ENCODE results near the gene FAM204A. TPM values are rescaled to one million over a fixed set of nuclear protein-coding genes. Genes with fewer than 3 reads are reported as not detected.

The FAM204A gene
- total RNA-seq, 1 donor from 2014 or later, result 12.5 TPM

- Histone ChIP-seq H3K4me1 (no peaks in the 10 kb centered on the region), H3K27ac (no peak overlapping the region), H3K36me3 (no peaks in the 10 kb centered on the region), H3K9me3 (no peaks in the 10 kb centered on the region), H3K4me3 (no peak overlapping the region), H3K27me3 (no peaks in the 10 kb centered on the region)
- intact Hi-C loops (cut with DNase I), result no loop called here
- TF ChIP-seq CTCF (IDR thresholded peaks at IDR 0.05), result no peak
- DNase-seq (ENCODE audit: low spot score in 2 of 2), result no peak
Measured at GRCh38 chr10:118264252-118264651, 77.9 kb downstream of the FAM204A start.

- Histone ChIP-seq H3K36me3 (no peaks in the 10 kb centered on the region), H3K27me3 (no peaks in the 10 kb centered on the region), H3K9me3 (no peaks in the 10 kb centered on the region), H3K4me1 (no peaks in the 10 kb centered on the region), H3K4me3 (no peak overlapping the region), H3K27ac (no peak overlapping the region)
- TF ChIP-seq CTCF (IDR thresholded peaks at IDR 0.05), result no peak
- DNase-seq (ENCODE audit: low spot score in 2 of 2), result no peak
- intact Hi-C loops (cut with DNase I), result no loop called here
Measured at GRCh38 chr10:118262538-118262937, 79.6 kb downstream of the FAM204A start.

GRCh38 chr10:118259288-118259906 lies 82.7 kb downstream of the FAM204A start:
- H3K4me3 ChIP-seq, result no peak overlapping the region
- H3K4me1 ChIP-seq, result no peaks in the 10 kb centered on the region
- intact Hi-C loops (cut with DNase I), result no loop called here
- no peak overlapping the region for H3K27ac ChIP-seq
- no peaks in the 10 kb centered on the region for H3K27me3 ChIP-seq
- DNase-seq (ENCODE audit: low spot score in 2 of 2), result no peak
- TF ChIP-seq CTCF (IDR thresholded peaks at IDR 0.05), result peak in 2 of 3 experiments; percentile 9 to 34
- H3K9me3 ChIP-seq, result no peaks in the 10 kb centered on the region
- no peaks in the 10 kb centered on the region for H3K36me3 ChIP-seq

- Histone ChIP-seq H3K27ac (no peak overlapping the region), H3K36me3 (no peaks in the 10 kb centered on the region), H3K4me3 (no peak overlapping the region), H3K27me3 (no peaks in the 10 kb centered on the region), H3K9me3 (no peaks in the 10 kb centered on the region), H3K4me1 (no peaks in the 10 kb centered on the region)
- no peak for DNase-seq (ENCODE audit: low spot score in 2 of 2)
- intact Hi-C loops (cut with DNase I), result no loop called here
- no peak for TF ChIP-seq CTCF (IDR thresholded peaks at IDR 0.05)
Measured at GRCh38 chr10:118258285-118258684, 83.8 kb downstream of the FAM204A start.

- TF ChIP-seq CTCF (IDR thresholded peaks at IDR 0.05), result no peak
- Histone ChIP-seq H3K9me3 (no peaks in the 10 kb centered on the region), H3K4me3 (no peak overlapping the region), H3K36me3 (no peaks in the 10 kb centered on the region), H3K27ac (no peak overlapping the region), H3K27me3 (no peaks in the 10 kb centered on the region), H3K4me1 (no peaks in the 10 kb centered on the region)
- intact Hi-C loops (cut with DNase I), result no loop called here
- DNase-seq (ENCODE audit: low spot score in 2 of 2), result no peak
Measured at GRCh38 chr10:118256825-118257570, 85.1 kb downstream of the FAM204A start.

Data from ascending aorta (tissue), 2 donors.